ENCODE data around the gene TMEM89. TPM values are rescaled to one million over a fixed set of nuclear protein-coding genes. Genes with fewer than 3 reads are reported as not detected.
A peak's percentile ranks its signal among the peaks of the same experiment; 100 is the strongest.

TMEM89 gene
- polyA plus RNA-seq, 1 donor (not counting 4 experiments of a cell fraction or from before 2014, with no cell fraction given): not detected

DNA sequence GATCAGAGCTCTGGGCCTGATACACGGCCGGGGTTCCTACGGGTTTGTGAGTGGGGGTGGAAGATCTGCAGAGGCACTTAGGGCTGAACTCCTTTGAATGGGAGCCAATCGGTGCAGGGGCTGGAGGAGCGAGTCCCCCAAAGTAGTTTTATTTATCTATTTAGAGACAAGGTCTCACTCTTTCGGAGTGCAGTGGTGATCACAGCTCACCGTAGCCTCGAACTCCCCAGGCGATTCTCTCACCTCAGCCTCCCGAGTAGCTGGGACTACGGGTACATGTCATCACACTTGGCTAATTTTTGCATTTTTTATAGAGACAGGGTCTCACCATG is 42.7 kb upstream of the TMEM89 start:
- Histone ChIP-seq H3K27me3 (ENCODE audit: control insufficient read depth, extremely low read depth, insufficient read depth, low read length) (peaks cover 15% of the 10 kb centered on the region), H3K36me3 (ENCODE audit: control insufficient read depth in 2 of 2, extremely low read depth in 1 of 2, insufficient read depth in 2 of 2, low read length in 2 of 2) (no peaks in the 10 kb centered on the region), H3K27ac (ENCODE audit: control insufficient read depth, insufficient read depth, low read length) (peak overlapping the region; percentile 2), H3K79me2 (ENCODE audit: control insufficient read depth, insufficient read depth, low read length) (no peaks in the 10 kb centered on the region), H4K20me1 (ENCODE audit: control insufficient read depth, extremely low read depth, insufficient read depth, low read length) (no peaks in the 10 kb centered on the region), H3K9ac (ENCODE audit: control insufficient read depth, extremely low read depth, insufficient read depth, low read length) (no peak overlapping the region), H3K4me1 (ENCODE audit: control insufficient read depth, extremely low read depth, insufficient read depth, low read length) (peaks cover 5% of the 10 kb centered on the region), H2AFZ (ENCODE audit: control insufficient read depth, low read length) (no peak overlapping the region), H3K4me3 (ENCODE audit: control insufficient read depth in 2 of 3, extremely low read depth in 1 of 3, insufficient read depth in 2 of 3, low read depth in 1 of 3, low read length in 3 of 3) (no peak overlapping the region), H3K4me2 (ENCODE audit: control insufficient read depth, extremely low read depth, insufficient read depth, low read depth, low read length) (peak overlapping the region; percentile 29), H3K9me3 (ENCODE audit: control insufficient read depth, low read depth, low read length) (no peaks in the 10 kb centered on the region), H3K9me1 (ENCODE audit: control insufficient read depth, extremely low read depth, insufficient read depth, low read length) (no peaks in the 10 kb centered on the region)
- DNase-seq (ENCODE audit: low read depth, low spot score) (no peak), FAIRE-seq (no peak)
- TF ChIP-seq EZH2 (IDR thresholded peaks at IDR 0.05; ENCODE audit: low read length): no peak
- dilution Hi-C loops (cut with MboI; ENCODE audit: extremely low pct_ligation_motif_present, low sequenced_read_pairs): no loop called here

DNA sequence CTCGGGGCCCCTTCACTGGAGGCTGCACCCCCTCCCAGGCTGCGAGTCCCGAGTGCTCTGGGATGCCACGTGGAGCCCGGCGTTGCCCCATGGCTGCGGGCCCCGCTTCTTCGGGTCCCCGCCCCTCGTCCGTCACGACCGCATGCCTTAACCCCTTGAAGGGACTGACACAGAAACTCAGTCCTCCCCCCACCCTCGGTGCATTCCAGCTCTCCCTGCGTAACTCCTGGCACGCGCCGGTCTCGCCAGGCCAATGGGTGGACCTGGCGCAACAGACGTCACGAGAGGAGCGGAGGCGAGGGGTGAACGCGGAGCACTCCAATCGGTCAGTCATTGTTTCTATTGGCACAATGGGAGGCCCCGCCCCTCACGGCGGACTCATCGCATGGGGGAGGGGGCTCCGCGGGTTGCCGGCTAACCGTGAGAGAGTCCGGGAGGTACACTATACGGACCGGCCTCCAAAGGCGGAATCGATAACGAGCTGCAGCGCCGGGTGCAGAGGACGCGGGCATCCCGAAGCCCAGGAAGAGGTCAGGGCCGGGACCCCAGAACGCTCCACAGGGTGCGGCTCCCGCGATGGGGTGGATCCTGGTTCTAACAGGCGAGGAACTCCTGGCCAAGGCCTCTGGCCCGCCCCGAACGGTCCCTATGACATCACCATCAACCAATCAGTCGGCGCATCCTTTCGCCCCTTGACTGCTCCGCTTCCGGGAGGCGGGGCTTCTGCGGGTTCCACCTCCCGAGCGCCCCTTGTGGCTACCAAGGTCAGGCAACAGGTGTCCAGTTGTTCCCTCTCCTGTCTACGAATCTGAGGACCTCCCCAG is 42.1 kb upstream of the TMEM89 start:
- Histone ChIP-seq H3K36me3 (ENCODE audit: control insufficient read depth in 2 of 2, extremely low read depth in 1 of 2, insufficient read depth in 2 of 2, low read length in 2 of 2) (no peaks in the 10 kb centered on the region), H4K20me1 (ENCODE audit: control insufficient read depth, extremely low read depth, insufficient read depth, low read length) (no peaks in the 10 kb centered on the region), H3K4me2 (ENCODE audit: control insufficient read depth, extremely low read depth, insufficient read depth, low read depth, low read length) (peak overlapping the region; percentile 89), H3K9me1 (ENCODE audit: control insufficient read depth, extremely low read depth, insufficient read depth, low read length) (no peaks in the 10 kb centered on the region), H3K27me3 (ENCODE audit: control insufficient read depth, extremely low read depth, insufficient read depth, low read length) (peaks cover 15% of the 10 kb centered on the region), H3K9me3 (ENCODE audit: control insufficient read depth, low read depth, low read length) (no peaks in the 10 kb centered on the region), H3K79me2 (ENCODE audit: control insufficient read depth, insufficient read depth, low read length) (no peaks in the 10 kb centered on the region), H3K27ac (ENCODE audit: control insufficient read depth, insufficient read depth, low read length) (peak overlapping the region; percentile 87), H3K4me3 (ENCODE audit: control insufficient read depth in 2 of 3, extremely low read depth in 1 of 3, insufficient read depth in 2 of 3, low read depth in 1 of 3, low read length in 3 of 3) (peak overlapping the region; percentile 50 to 70 (median 54)), H2AFZ (ENCODE audit: control insufficient read depth, low read length) (peak overlapping the region; percentile 79), H3K9ac (ENCODE audit: control insufficient read depth, extremely low read depth, insufficient read depth, low read length) (peak overlapping the region; percentile 85), H3K4me1 (ENCODE audit: control insufficient read depth, extremely low read depth, insufficient read depth, low read length) (peaks cover 5% of the 10 kb centered on the region)
- FAIRE-seq (peak; percentile 85), DNase-seq (ENCODE audit: low read depth, low spot score) (peak; percentile 97)
- dilution Hi-C loops (cut with MboI; ENCODE audit: extremely low pct_ligation_motif_present, low sequenced_read_pairs): no loop called here
- TF ChIP-seq, protein P1, sequence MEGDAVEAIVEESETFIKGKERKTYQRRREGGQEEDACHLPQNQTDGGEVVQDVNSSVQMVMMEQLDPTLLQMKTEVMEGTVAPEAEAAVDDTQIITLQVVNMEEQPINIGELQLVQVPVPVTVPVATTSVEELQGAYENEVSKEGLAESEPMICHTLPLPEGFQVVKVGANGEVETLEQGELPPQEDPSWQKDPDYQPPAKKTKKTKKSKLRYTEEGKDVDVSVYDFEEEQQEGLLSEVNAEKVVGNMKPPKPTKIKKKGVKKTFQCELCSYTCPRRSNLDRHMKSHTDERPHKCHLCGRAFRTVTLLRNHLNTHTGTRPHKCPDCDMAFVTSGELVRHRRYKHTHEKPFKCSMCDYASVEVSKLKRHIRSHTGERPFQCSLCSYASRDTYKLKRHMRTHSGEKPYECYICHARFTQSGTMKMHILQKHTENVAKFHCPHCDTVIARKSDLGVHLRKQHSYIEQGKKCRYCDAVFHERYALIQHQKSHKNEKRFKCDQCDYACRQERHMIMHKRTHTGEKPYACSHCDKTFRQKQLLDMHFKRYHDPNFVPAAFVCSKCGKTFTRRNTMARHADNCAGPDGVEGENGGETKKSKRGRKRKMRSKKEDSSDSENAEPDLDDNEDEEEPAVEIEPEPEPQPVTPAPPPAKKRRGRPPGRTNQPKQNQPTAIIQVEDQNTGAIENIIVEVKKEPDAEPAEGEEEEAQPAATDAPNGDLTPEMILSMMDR (optimal IDR thresholded peaks at IDR 0.05 in 1 of 3, IDR thresholded peaks at IDR 0.05 in 1 of 3, conservative IDR thresholded peaks at IDR 0.05 in 1 of 3; ENCODE audit: extremely low read depth in 1 of 3, insufficient read depth in 2 of 3, low read length in 3 of 3): peak in 2 of 3 experiments; percentile 85 to 88
- TF ChIP-seq EZH2 (IDR thresholded peaks at IDR 0.05; ENCODE audit: low read length): no peak
